HepG2 (cell line): ENCODE data around the gene TXN2. TPM values are rescaled to one million over a fixed set of nuclear protein-coding genes. Genes with fewer than 3 reads are reported as not detected.

ENCODE experiments used
- PAX8 ChIP-seq: sonication (generic); formaldehyde crosslinking; IDR thresholded peaks from 2 replicates; pipeline ENCODE4 v1.8.0; 2022; ENCODE audit warnings: mild to moderate bottlenecking, missing genetic modification reagents, borderline replicate concordance
- SP140L ChIP-seq: sonication (generic); formaldehyde crosslinking; IDR thresholded peaks from 2 replicates; pipeline ENCODE4 v1.4.0; 2020; ENCODE audit warnings: missing genetic modification reagents, borderline replicate concordance
- ZBTB40 ChIP-seq, 2 experiments: fragments of 450-650 bp in 1 of 2; sonication (generic) in 1 of 2; formaldehyde crosslinking in 1 of 2; IDR thresholded peaks; 2 replicates each; pipeline versions ENCODE4 v1.6.1 to v1.8.0; 2016 to 2022; ENCODE audit warnings: antibody characterized with exemption in 1 of 2, mild to moderate bottlenecking in 1 of 2, missing genetic modification reagents in 1 of 2
- ZFP36L1 ChIP-seq: sonication (generic); formaldehyde crosslinking; IDR thresholded peaks from 2 replicates; pipeline ENCODE4 v1.8.0; 2022; ENCODE audit warnings: mild to moderate bottlenecking, missing genetic modification reagents, moderate library complexity
- ZNF567 ChIP-seq: sonication (generic); formaldehyde crosslinking; IDR thresholded peaks from 2 replicates; pipeline ENCODE4 v1.8.1; 2023; ENCODE audit warnings: mild to moderate bottlenecking, missing genetic modification reagents, borderline replicate concordance
- ZNF709 ChIP-seq: sonication (generic); formaldehyde crosslinking; IDR thresholded peaks from 2 replicates; pipeline ENCODE4 v1.5.0; 2020; ENCODE audit warnings: mild to moderate bottlenecking, missing genetic modification reagents
- ZNF841 ChIP-seq: sonication (generic); formaldehyde crosslinking; IDR thresholded peaks from 2 replicates; pipeline ENCODE4 v1.8.1; 2023; ENCODE audit warnings: missing genetic modification reagents, borderline replicate concordance
- ZSCAN30 ChIP-seq: sonication (generic); formaldehyde crosslinking; IDR thresholded peaks from 2 replicates; pipeline ENCODE4 v1.5.0; 2020; ENCODE audit warnings: mild to moderate bottlenecking, missing genetic modification reagents
- polyA plus RNA-seq, 8 experiments: library from polyadenylated mRNA; depleted of rRNA in 3 of 8; stranded (reverse) in 7 of 8; unstranded in 1 of 8; fragments of >200 nt; fragmentation: Illumina TruSeq in 4 of 8; extraction: Trizol in 4 of 8; gene quantifications; 2 replicates each; pipeline versions ENCODE4 v1.2.1 to v1.2.3, GENCODE V29; 2011 to 2016; ENCODE audit warnings: low read depth in 4 of 8, missing spikeins in 1 of 8, mixed read lengths in 1 of 8; ENCODE audit not compliant: insufficient read depth in 1 of 8
- total RNA-seq, 5 experiments: library from RNA; depleted of rRNA; stranded (reverse); fragments of >200 nt; fragmentation: Illumina TruSeq; extraction: Trizol; gene quantifications; 2 replicates each; pipeline ENCODE4 v1.2.3, GENCODE V29; 2016; ENCODE audit warnings: low read depth in 1 of 5
- TF ChIP-seq, protein P1 (sequence below): sonication (generic); formaldehyde crosslinking; IDR thresholded peaks from 2 replicates; pipeline ENCODE4 v1.5.0; 2020; ENCODE audit warnings: mild to moderate bottlenecking, missing genetic modification reagents, borderline replicate concordance

The TXN2 gene
- total and polyA plus RNA-seq, 2 of the 13 experiments (the other 11 are each of a cell fraction or from before 2014, with no cell fraction given) = 41.4 to 109 TPM

- TF ChIP-seq, protein P1, sequence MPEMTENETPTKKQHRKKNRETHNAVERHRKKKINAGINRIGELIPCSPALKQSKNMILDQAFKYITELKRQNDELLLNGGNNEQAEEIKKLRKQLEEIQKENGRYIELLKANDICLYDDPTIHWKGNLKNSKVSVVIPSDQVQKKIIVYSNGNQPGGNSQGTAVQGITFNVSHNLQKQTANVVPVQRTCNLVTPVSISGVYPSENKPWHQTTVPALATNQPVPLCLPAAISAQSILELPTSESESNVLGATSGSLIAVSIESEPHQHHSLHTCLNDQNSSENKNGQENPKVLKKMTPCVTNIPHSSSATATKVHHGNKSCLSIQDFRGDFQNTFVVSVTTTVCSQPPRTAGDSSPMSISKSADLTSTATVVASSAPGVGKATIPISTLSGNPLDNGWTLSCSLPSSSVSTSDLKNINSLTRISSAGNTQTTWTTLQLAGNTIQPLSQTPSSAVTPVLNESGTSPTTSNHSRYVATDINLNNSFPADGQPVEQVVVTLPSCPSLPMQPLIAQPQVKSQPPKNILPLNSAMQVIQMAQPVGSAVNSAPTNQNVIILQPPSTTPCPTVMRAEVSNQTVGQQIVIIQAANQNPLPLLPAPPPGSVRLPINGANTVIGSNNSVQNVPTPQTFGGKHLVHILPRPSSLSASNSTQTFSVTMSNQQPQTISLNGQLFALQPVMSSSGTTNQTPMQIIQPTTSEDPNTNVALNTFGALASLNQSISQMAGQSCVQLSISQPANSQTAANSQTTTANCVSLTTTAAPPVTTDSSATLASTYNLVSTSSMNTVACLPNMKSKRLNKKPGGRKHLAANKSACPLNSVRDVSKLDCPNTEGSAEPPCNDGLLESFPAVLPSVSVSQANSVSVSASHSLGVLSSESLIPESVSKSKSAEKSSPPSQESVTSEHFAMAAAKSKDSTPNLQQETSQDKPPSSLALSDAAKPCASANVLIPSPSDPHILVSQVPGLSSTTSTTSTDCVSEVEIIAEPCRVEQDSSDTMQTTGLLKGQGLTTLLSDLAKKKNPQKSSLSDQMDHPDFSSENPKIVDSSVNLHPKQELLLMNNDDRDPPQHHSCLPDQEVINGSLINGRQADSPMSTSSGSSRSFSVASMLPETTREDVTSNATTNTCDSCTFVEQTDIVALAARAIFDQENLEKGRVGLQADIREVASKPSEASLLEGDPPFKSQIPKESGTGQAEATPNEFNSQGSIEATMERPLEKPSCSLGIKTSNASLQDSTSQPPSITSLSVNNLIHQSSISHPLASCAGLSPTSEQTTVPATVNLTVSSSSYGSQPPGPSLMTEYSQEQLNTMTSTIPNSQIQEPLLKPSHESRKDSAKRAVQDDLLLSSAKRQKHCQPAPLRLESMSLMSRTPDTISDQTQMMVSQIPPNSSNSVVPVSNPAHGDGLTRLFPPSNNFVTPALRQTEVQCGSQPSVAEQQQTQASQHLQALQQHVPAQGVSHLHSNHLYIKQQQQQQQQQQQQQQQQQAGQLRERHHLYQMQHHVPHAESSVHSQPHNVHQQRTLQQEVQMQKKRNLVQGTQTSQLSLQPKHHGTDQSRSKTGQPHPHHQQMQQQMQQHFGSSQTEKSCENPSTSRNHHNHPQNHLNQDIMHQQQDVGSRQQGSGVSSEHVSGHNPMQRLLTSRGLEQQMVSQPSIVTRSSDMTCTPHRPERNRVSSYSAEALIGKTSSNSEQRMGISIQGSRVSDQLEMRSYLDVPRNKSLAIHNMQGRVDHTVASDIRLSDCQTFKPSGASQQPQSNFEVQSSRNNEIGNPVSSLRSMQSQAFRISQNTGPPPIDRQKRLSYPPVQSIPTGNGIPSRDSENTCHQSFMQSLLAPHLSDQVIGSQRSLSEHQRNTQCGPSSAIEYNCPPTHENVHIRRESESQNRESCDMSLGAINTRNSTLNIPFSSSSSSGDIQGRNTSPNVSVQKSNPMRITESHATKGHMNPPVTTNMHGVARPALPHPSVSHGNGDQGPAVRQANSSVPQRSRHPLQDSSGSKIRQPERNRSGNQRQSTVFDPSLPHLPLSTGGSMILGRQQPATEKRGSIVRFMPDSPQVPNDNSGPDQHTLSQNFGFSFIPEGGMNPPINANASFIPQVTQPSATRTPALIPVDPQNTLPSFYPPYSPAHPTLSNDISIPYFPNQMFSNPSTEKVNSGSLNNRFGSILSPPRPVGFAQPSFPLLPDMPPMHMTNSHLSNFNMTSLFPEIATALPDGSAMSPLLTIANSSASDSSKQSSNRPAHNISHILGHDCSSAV (CRISPR knock-in tag) = no peak
- no peak for TF ChIP-seq ZNF841 (CRISPR knock-in tag)
- no peak for TF ChIP-seq SP140L
- TF ChIP-seq ZBTB40 (IDR thresholded peaks at IDR 0.05) = no peak
- peak; percentile 80; the same call in 1 of the 2 replicates for TF ChIP-seq ZBTB40 (CRISPR knock-in tag; IDR thresholded peaks at IDR 0.05)
- TF ChIP-seq ZFP36L1 (CRISPR knock-in tag) = peak; percentile 25; the same call in 1 of the 2 replicates
- peak; percentile 89 for TF ChIP-seq ZNF567 (CRISPR knock-in tag)
- TF ChIP-seq PAX8 (CRISPR knock-in tag) = no peak
- TF ChIP-seq ZNF709 (CRISPR knock-in tag) = no peak
- no peak for TF ChIP-seq ZSCAN30 (CRISPR knock-in tag)
Measured at GRCh38 chr22:36419177-36419911, 62.1 kb downstream of the TXN2 start (continued).
